CD4-positive, CD25-positive, alpha-beta regulatory T cell (primary cell): ENCODE data around the gene MAN2B1. TPM values are rescaled to one million over a fixed set of nuclear protein-coding genes. Genes with fewer than 3 reads are reported as not detected.
A peak's percentile ranks its signal among the peaks of the same experiment; 100 is the strongest.

Experiments used
- ATAC-seq, 2 donors: fragments of 150-1000 bp; cut with Tn5 transposase; one replicate each; pipeline ENCODE4 v1.10.0; 2021; ENCODE audit warnings: low read depth in 2 of 2, moderate number of reproducible peaks in 2 of 2, moderate library complexity in 1 of 2
- DNase-seq, 3 donors: peaks; one replicate each; pipeline versions ENCODE4 v3.0.0 to v3.0.0-alpha.2; 2012 to 2022; ENCODE audit warnings: mixed read lengths in 1 of 3
- H3K27ac ChIP-seq: one replicate; pipeline ENCODE4 v1.7.0; 2013; ENCODE audit warnings: mild to moderate bottlenecking, low read length; ENCODE audit not compliant: insufficient read depth, poor library complexity, severe bottlenecking
- H3K27me3 ChIP-seq: one replicate; pipeline ENCODE4 v1.7.0; 2013; ENCODE audit warnings: low read length; ENCODE audit not compliant: control insufficient read depth, insufficient read depth
- H3K36me3 ChIP-seq: one replicate; pipeline ENCODE4 v1.7.0; 2013; ENCODE audit warnings: mild to moderate bottlenecking, low read length, moderate library complexity; ENCODE audit not compliant: control insufficient read depth, insufficient read depth
- H3K4me1 ChIP-seq: 2 replicates; pipeline ENCODE4 v1.7.0; 2013; ENCODE audit warnings: mild to moderate bottlenecking, low read length; ENCODE audit not compliant: insufficient read depth, control insufficient read depth, poor library complexity, severe bottlenecking
- H3K4me3 ChIP-seq: one replicate; pipeline ENCODE4 v1.7.0; 2013; ENCODE audit warnings: low read depth, mild to moderate bottlenecking, low read length, moderate library complexity
- H3K9me3 ChIP-seq, 2 experiments: 1 replicate in 1 of 2; 2 replicates in 1 of 2; pipeline ENCODE4 v1.7.0; 2013; ENCODE audit warnings: low read length in 2 of 2, mild to moderate bottlenecking in 1 of 2, moderate library complexity in 1 of 2; ENCODE audit not compliant: control insufficient read depth in 2 of 2
- H3K27ac Mint-ChIP-seq, 3 donors: one replicate each; pipeline ENCODE4 v1.8.0; 2020 to 2022; ENCODE audit warnings: mild to moderate bottlenecking in 3 of 3, mixed read lengths in 3 of 3, moderate library complexity in 2 of 3
- H3K27me3 Mint-ChIP-seq: one replicate; pipeline ENCODE4 v1.8.0; 2022; ENCODE audit warnings: mild to moderate bottlenecking, mixed read lengths
- H3K36me3 Mint-ChIP-seq: one replicate; pipeline ENCODE4 v1.8.0; 2020; ENCODE audit warnings: mixed read lengths
- H3K4me1 Mint-ChIP-seq, 4 donors: one replicate each; pipeline ENCODE4 v1.8.0; 2020 to 2022; ENCODE audit warnings: mixed read lengths in 4 of 4, mild to moderate bottlenecking in 1 of 4
- H3K4me3 Mint-ChIP-seq, 4 donors: one replicate each; pipeline ENCODE4 v1.8.0; 2020 to 2022; ENCODE audit warnings: mild to moderate bottlenecking in 4 of 4, mixed read lengths in 4 of 4, moderate library complexity in 3 of 4
- H3K9me3 Mint-ChIP-seq, 7 donors: one replicate each; pipeline ENCODE4 v1.8.0; 2020 to 2022; ENCODE audit warnings: mixed read lengths in 7 of 7, mild to moderate bottlenecking in 3 of 7, moderate library complexity in 2 of 7
- polyA plus RNA-seq, 4 donors: library from polyadenylated mRNA; unstranded; fragments of 300-500 nt; fragmentation: Illumina TruSeq; gene quantifications; one replicate each; pipeline ENCODE4 v1.2.3, GENCODE V29; 2021
- total RNA-seq: library from RNA; stranded (reverse); gene quantifications from one replicate; pipeline ENCODE4 v1.2.3, GENCODE V29; 2022

Gene MAN2B1
- total and polyA plus RNA-seq, 5 donors from 2014 or later: 46.3 to 147 (median 50.0) TPM

- peak overlapping the region; percentile 97 for H3K27ac ChIP-seq
- no peaks in the 10 kb centered on the region for H3K27me3 Mint-ChIP-seq
These were observed 1.3 kb upstream of the MAN2B1 start for GRCh38 chr19:12667731-12668302.

GRCh38 chr19:12665671-12666264 lies 774 bp downstream of the MAN2B1 start:
- peaks cover 62% of the 10 kb centered on the region for H3K4me1 ChIP-seq
- DNase-seq (peak in 1 of 3 donors; percentile 38), ATAC-seq (peak in 1 of 2 donors; percentile 6)
- H3K9me3 ChIP-seq: no peaks in the 10 kb centered on the region
- peaks cover 30% of the 10 kb centered on the region for H3K36me3 ChIP-seq
- Mint-ChIP-seq H3K27ac (peak overlapping the region; percentile 98 to 99 (median 98)), H3K27me3 (no peaks in the 10 kb centered on the region), H3K4me1 (peaks cover 5 to 59% (median 32%) of the 10 kb centered on the region in 4 donors), H3K36me3 (peaks cover 3% of the 10 kb centered on the region), H3K4me3 (peak overlapping the region; percentile 91 to 100 (median 96)), H3K9me3 (no peaks in the 10 kb centered on the region)
- H3K27me3 ChIP-seq: no peaks in the 10 kb centered on the region
- peak overlapping the region; percentile 95 for H3K4me3 ChIP-seq
- peak overlapping the region; percentile 97 for H3K27ac ChIP-seq

More at GRCh38 chr19:12667731-12668302, 1.3 kb upstream of the MAN2B1 start:
- H3K4me3 Mint-ChIP-seq: peak overlapping the region; percentile 91 to 100 (median 96)
- peaks cover 16% of the 10 kb centered on the region for H3K36me3 ChIP-seq
- H3K9me3 ChIP-seq: no peaks in the 10 kb centered on the region
- no peaks in the 10 kb centered on the region for H3K9me3 Mint-ChIP-seq
- H3K36me3 Mint-ChIP-seq: peaks cover 7% of the 10 kb centered on the region
- H3K4me1 ChIP-seq: peaks cover 63% of the 10 kb centered on the region
- DNase-seq (no peak), ATAC-seq (no peak)
- no peak overlapping the region for H3K4me3 ChIP-seq
- peak overlapping the region; percentile 36 to 99 (median 92) for H3K27ac Mint-ChIP-seq
- H3K27me3 ChIP-seq: no peaks in the 10 kb centered on the region
- peaks cover 5 to 68% (median 34%) of the 10 kb centered on the region in 4 donors for H3K4me1 Mint-ChIP-seq

GRCh38 chr19:12665281-12665573 lies 1.3 kb downstream of the MAN2B1 start:
- Mint-ChIP-seq H3K4me3 (peak overlapping the region; percentile 91 to 100 (median 96)), H3K4me1 (peaks cover 5 to 55% (median 32%) of the 10 kb centered on the region in 4 donors), H3K9me3 (no peaks in the 10 kb centered on the region), H3K27ac (peak overlapping the region; percentile 32 to 99 (median 98)), H3K36me3 (peaks cover 3% of the 10 kb centered on the region), H3K27me3 (no peaks in the 10 kb centered on the region)
- Histone ChIP-seq H3K4me1 (peaks cover 56% of the 10 kb centered on the region), H3K27me3 (no peaks in the 10 kb centered on the region), H3K27ac (peak overlapping the region; percentile 97), H3K4me3 (peak overlapping the region; percentile 95), H3K36me3 (peaks cover 35% of the 10 kb centered on the region), H3K9me3 (no peaks in the 10 kb centered on the region)
- DNase-seq (peak; percentile 19 to 87 (median 43)), ATAC-seq (peak; percentile 58 to 63)

GRCh38 chr19:12664406-12665280 lies 1.9 kb downstream of the MAN2B1 start:
- peaks cover 6% of the 10 kb centered on the region for H3K36me3 Mint-ChIP-seq
- Histone ChIP-seq H3K27ac (peak overlapping the region; percentile 97), H3K36me3 (peaks cover 39% of the 10 kb centered on the region), H3K9me3 (no peaks in the 10 kb centered on the region), H3K4me1 (peaks cover 51% of the 10 kb centered on the region), H3K27me3 (no peaks in the 10 kb centered on the region), H3K4me3 (peak overlapping the region; percentile 95)
- H3K4me1 Mint-ChIP-seq: peaks cover 5 to 51% (median 32%) of the 10 kb centered on the region in 4 donors
- no peaks in the 10 kb centered on the region for H3K27me3 Mint-ChIP-seq
- no peak for ATAC-seq
- H3K4me3 Mint-ChIP-seq: peak overlapping the region; percentile 69 to 99 (median 92)
- H3K27ac Mint-ChIP-seq: peak overlapping the region in 2 of 3 donors; percentile 98 to 99
- no peaks in the 10 kb centered on the region for H3K9me3 Mint-ChIP-seq
- DNase-seq: no peak

GRCh38 chr19:12660980-12661379 lies 5.6 kb downstream of the MAN2B1 start:
- no peaks in the 10 kb centered on the region for H3K9me3 ChIP-seq
- no peak for DNase-seq
- no peak overlapping the region for H3K4me3 Mint-ChIP-seq
- peaks cover 51% of the 10 kb centered on the region for H3K36me3 ChIP-seq
- H3K9me3 Mint-ChIP-seq: no peaks in the 10 kb centered on the region
- ATAC-seq: no peak
- no peak overlapping the region for H3K27ac ChIP-seq
- peaks cover 13% of the 10 kb centered on the region for H3K36me3 Mint-ChIP-seq
- H3K4me3 ChIP-seq: no peak overlapping the region
- H3K27ac Mint-ChIP-seq: no peak overlapping the region
- H3K27me3 ChIP-seq: no peaks in the 10 kb centered on the region
- peaks cover 19% of the 10 kb centered on the region for H3K4me1 ChIP-seq
- H3K27me3 Mint-ChIP-seq: no peaks in the 10 kb centered on the region
- H3K4me1 Mint-ChIP-seq: peaks cover 0 to 20% (median 11%) of the 10 kb centered on the region in 4 donors

- Mint-ChIP-seq H3K36me3 (peaks cover 24% of the 10 kb centered on the region), H3K4me3 (no peak overlapping the region), H3K27ac (no peak overlapping the region), H3K4me1 (peaks cover 0 to 5% (median under 1%) of the 10 kb centered on the region in 4 donors), H3K9me3 (peaks cover 0 to 1% (median 0%) of the 10 kb centered on the region in 7 donors), H3K27me3 (no peaks in the 10 kb centered on the region)
- Histone ChIP-seq H3K27ac (no peak overlapping the region), H3K4me3 (no peak overlapping the region), H3K27me3 (no peaks in the 10 kb centered on the region), H3K9me3 (no peaks in the 10 kb centered on the region), H3K36me3 (peaks cover 55% of the 10 kb centered on the region), H3K4me1 (no peaks in the 10 kb centered on the region)
- ATAC-seq (no peak), DNase-seq (no peak)
These were observed 8.6 kb downstream of the MAN2B1 start for GRCh38 chr19:12657966-12658365.

- ATAC-seq (no peak), DNase-seq (no peak)
- H3K27ac ChIP-seq: no peak overlapping the region
- Mint-ChIP-seq H3K4me3 (no peak overlapping the region), H3K27ac (peak overlapping the region in 1 of 3 donors; percentile 60), H3K36me3 (peaks cover 24% of the 10 kb centered on the region), H3K9me3 (peaks cover 0 to 1% (median 0%) of the 10 kb centered on the region in 7 donors), H3K27me3 (no peaks in the 10 kb centered on the region), H3K4me1 (peaks cover 0 to 5% (median under 1%) of the 10 kb centered on the region in 4 donors)
- H3K27me3 ChIP-seq: no peaks in the 10 kb centered on the region
- H3K36me3 ChIP-seq: peaks cover 52% of the 10 kb centered on the region
- no peaks in the 10 kb centered on the region for H3K9me3 ChIP-seq
- H3K4me1 ChIP-seq: no peaks in the 10 kb centered on the region
- no peak overlapping the region for H3K4me3 ChIP-seq
These were observed 9.5 kb downstream of the MAN2B1 start for GRCh38 chr19:12656899-12657571.
